H1 (cell line): ENCODE data around the gene NAT10. TPM values are rescaled to one million over a fixed set of nuclear protein-coding genes. Genes with fewer than 3 reads are reported as not detected.

Experiments
- CTCF ChIA-PET: fragments of 300-600 bp; sonication (Branson Sonifier 250); formaldehyde crosslinking; loops from one replicate; lab custom pipeline; 2021; ENCODE audit not compliant: partially characterized antibody; lab: Charles Lee
- POLR2A ChIA-PET: fragments of 300-600 bp; sonication (Branson Sonifier 250); formaldehyde crosslinking; loops from one replicate; lab custom pipeline; 2021; ENCODE audit warnings: inconsistent platforms; ENCODE audit not compliant: partially characterized antibody; lab: Charles Lee
- DNase-seq, 2 experiments: peaks; one replicate each; pipeline versions ENCODE4 v3.0.0 to v3.0.0-alpha.2; 2010 to 2022; ENCODE audit warnings: low spot score in 2 of 2, low read depth in 1 of 2, mixed read lengths in 1 of 2
- FAIRE-seq: peaks from 2 replicates; lab custom pipeline; 2011; peaks lifted over from hg19 to GRCh38; lab: Jason Lieb, UNC
- H2AFZ ChIP-seq: 2 replicates; pipeline ENCODE4 v1.8.1; 2012; ENCODE audit warnings: low read length, inconsistent platforms
- H2AK5ac ChIP-seq: 2 replicates; pipeline ENCODE4 v1.6.1; 2013; ENCODE audit warnings: low read depth, low read length
- H2BK120ac ChIP-seq: replicated peaks from 2 replicates; pipeline ENCODE3; 2013; ENCODE audit warnings: low read depth, low read length, inconsistent platforms
- H2BK12ac ChIP-seq: 2 replicates; pipeline ENCODE4 v1.6.1; 2013; ENCODE audit warnings: low read depth, low read length
- H2BK15ac ChIP-seq: 2 replicates; pipeline ENCODE4 v1.6.1; 2013; ENCODE audit warnings: low read length
- H2BK20ac ChIP-seq: 2 replicates; pipeline ENCODE4 v1.6.1; 2013; ENCODE audit warnings: low read length
- H2BK5ac ChIP-seq: 2 replicates; pipeline ENCODE4 v1.6.1; 2013; ENCODE audit warnings: low read depth, low read length
- H3K14ac ChIP-seq: 2 replicates; pipeline ENCODE4 v1.6.1; 2013; ENCODE audit warnings: inconsistent platforms; ENCODE audit not compliant: insufficient read length
- H3K18ac ChIP-seq: 2 replicates; pipeline ENCODE4 v1.6.1; 2013; ENCODE audit warnings: low read length; ENCODE audit errors: extremely low read depth
- H3K23ac ChIP-seq: 2 replicates; pipeline ENCODE4 v1.6.1; 2013; ENCODE audit warnings: inconsistent platforms; ENCODE audit not compliant: insufficient read length
- H3K23me2 ChIP-seq: 2 replicates; pipeline ENCODE4 v1.6.1; 2013; ENCODE audit warnings: low read depth, low read length
- H3K27ac ChIP-seq: 2 replicates; pipeline ENCODE4 v1.6.1; 2011; ENCODE audit warnings: low read depth, low read length, inconsistent platforms
- H3K27me3 ChIP-seq, 4 experiments: replicated peaks in 1 of 4; 1 replicate in 1 of 4; 2 replicates in 3 of 4; pipeline versions ENCODE4 v1.6.1 to v1.8.1; 2011 to 2013; ENCODE audit warnings: low read length in 3 of 4, mild to moderate bottlenecking in 3 of 4, inconsistent platforms in 2 of 4, mixed read lengths in 2 of 4, moderate library complexity in 1 of 4; ENCODE audit not compliant: control insufficient read depth in 3 of 4, insufficient read depth in 3 of 4; ENCODE audit errors: extremely low read depth in 1 of 4
- H3K36me3 ChIP-seq, 4 experiments: 2 replicates each; pipeline versions ENCODE4 v1.6.1 to v1.8.1; 2011 to 2013; ENCODE audit warnings: mild to moderate bottlenecking in 4 of 4, low read length in 3 of 4, moderate library complexity in 2 of 4, control low read depth in 1 of 4, inconsistent platforms in 1 of 4; ENCODE audit not compliant: insufficient read depth in 4 of 4, control insufficient read depth in 2 of 4
- H3K4ac ChIP-seq: replicated peaks from 2 replicates; pipeline ENCODE3; 2013; ENCODE audit warnings: low read length, low read depth, mixed read lengths, inconsistent platforms; ENCODE audit not compliant: insufficient read length
- H3K4me1 ChIP-seq, 4 experiments: replicated peaks in 1 of 4; 1 replicate in 1 of 4; 2 replicates in 3 of 4; pipeline versions ENCODE4 v1.6.1 to v1.8.1; 2011 to 2013; ENCODE audit warnings: low read length in 3 of 4, inconsistent platforms in 2 of 4, mixed read lengths in 1 of 4; ENCODE audit not compliant: insufficient read depth in 4 of 4, control insufficient read depth in 3 of 4
- H3K4me2 ChIP-seq, 2 experiments: 2 replicates each; pipeline versions ENCODE4 v1.6.1 to v1.8.1; 2011 to 2013; ENCODE audit warnings: low read depth in 2 of 2, low read length in 2 of 2, control low read depth in 1 of 2, inconsistent platforms in 1 of 2, mild to moderate bottlenecking in 1 of 2; ENCODE audit not compliant: insufficient read depth in 1 of 2
- H3K4me3 ChIP-seq, 4 experiments: fragments of 200-600, 300-600 bp in 1 of 4; sonication (generic), shearing (Covaris generic), sonication (Bioruptor Twin) in 1 of 4; 2 replicates each; pipeline versions ENCODE4 v1.5.1 to v1.8.1; 2011 to 2016; ENCODE audit warnings: low read length in 4 of 4, low read depth in 3 of 4, control low read depth in 2 of 4, inconsistent platforms in 2 of 4, mild to moderate bottlenecking in 2 of 4, mixed read lengths in 1 of 4, moderate library complexity in 1 of 4; ENCODE audit not compliant: insufficient read depth in 2 of 4; ENCODE audit errors: extremely low read depth in 1 of 4
- H3K56ac ChIP-seq: replicated peaks from 2 replicates; pipeline ENCODE3; 2013; ENCODE audit warnings: low read depth, mild to moderate bottlenecking, mixed read lengths, low read length, inconsistent platforms; ENCODE audit not compliant: insufficient read length
- H3K79me1 ChIP-seq: 2 replicates; pipeline ENCODE4 v1.6.1; 2013; ENCODE audit warnings: low read depth, low read length, control low read depth
- H3K79me2 ChIP-seq, 2 experiments: 2 replicates each; pipeline versions ENCODE4 v1.6.1 to v1.8.1; 2012 to 2013; ENCODE audit warnings: low read length in 2 of 2, mild to moderate bottlenecking in 2 of 2, inconsistent platforms in 1 of 2; ENCODE audit not compliant: insufficient read depth in 2 of 2, control insufficient read depth in 1 of 2
- H3K9ac ChIP-seq, 4 experiments: replicated peaks in 1 of 4; 1 replicate in 1 of 4; 2 replicates in 3 of 4; pipeline versions ENCODE4 v1.6.1 to v1.8.1; 2011 to 2013; ENCODE audit warnings: low read depth in 3 of 4, low read length in 3 of 4, control low read depth in 2 of 4, mild to moderate bottlenecking in 2 of 4, moderate library complexity in 2 of 4, inconsistent platforms in 1 of 4; ENCODE audit errors: extremely low read depth in 1 of 4
- H3K9me3 ChIP-seq, 2 experiments: 2 replicates each; pipeline versions ENCODE4 v1.6.1 to v1.8.1; 2012 to 2013; ENCODE audit warnings: mild to moderate bottlenecking in 2 of 2, moderate library complexity in 2 of 2, control low read depth in 1 of 2, inconsistent platforms in 1 of 2, low read depth in 1 of 2, low read length in 1 of 2, mixed read lengths in 1 of 2; ENCODE audit not compliant: insufficient read depth in 2 of 2
- H4K20me1 ChIP-seq, 2 experiments: replicated peaks in 1 of 2; 2 replicates each; pipeline versions ENCODE3 to v1.8.1; 2011 to 2013; ENCODE audit warnings: inconsistent platforms in 2 of 2, low read length in 2 of 2, mild to moderate bottlenecking in 1 of 2; ENCODE audit not compliant: insufficient read depth in 2 of 2, control insufficient read depth in 1 of 2
- H4K5ac ChIP-seq: 2 replicates; pipeline ENCODE4 v1.6.1; 2013; ENCODE audit warnings: low read length, low read depth, mixed read lengths, inconsistent platforms; ENCODE audit not compliant: insufficient read length
- H4K8ac ChIP-seq: 2 replicates; pipeline ENCODE4 v1.8.0; 2013; ENCODE audit warnings: mild to moderate bottlenecking, moderate library complexity, low read length, inconsistent platforms; ENCODE audit not compliant: insufficient read depth; ENCODE audit errors: extremely low read depth
- H4K91ac ChIP-seq: replicated peaks from 2 replicates; pipeline ENCODE3; 2013; ENCODE audit warnings: low read length, mixed read lengths, inconsistent platforms; ENCODE audit not compliant: insufficient read length
- ASH2L ChIP-seq: fragments of 200-600, 300-600 bp; sonication (generic); IDR thresholded peaks from one replicate; pipeline ENCODE4 v1.7.1; 2017; ENCODE audit warnings: low read length
- ATF2 ChIP-seq: IDR thresholded peaks from 2 replicates; pipeline ENCODE4 v1.6.1; 2012; ENCODE audit warnings: low read length, inconsistent platforms
- BCL11A ChIP-seq, 2 experiments: IDR thresholded peaks; one replicate each; pipeline ENCODE4 v1.6.1; 2011; ENCODE audit warnings: low read depth in 2 of 2, low read length in 2 of 2, mild to moderate bottlenecking in 2 of 2
- BRCA1 ChIP-seq: IDR thresholded peaks from 2 replicates; pipeline ENCODE4 v1.6.1; 2012; ENCODE audit warnings: low read depth, low read length, improper control_type of control experiment
- CHD1 ChIP-seq: IDR thresholded peaks from 2 replicates; pipeline ENCODE4 v1.6.1; 2012; ENCODE audit warnings: low read depth, low read length, improper control_type of control experiment
- KDM1A ChIP-seq: fragments of 200-600, 300-600 bp; sonication (generic); IDR thresholded peaks from 2 replicates; pipeline ENCODE4 v1.7.1; 2016; ENCODE audit warnings: mild to moderate bottlenecking, low read length, borderline replicate concordance
- RAD21 ChIP-seq, 2 experiments: IDR thresholded peaks in 1 of 2; conservative IDR thresholded peaks in 1 of 2; 2 replicates each; pipeline ENCODE4 v1.6.1; 2011; ENCODE audit warnings: low read depth in 2 of 2, low read length in 2 of 2, improper control_type of control experiment in 1 of 2, inconsistent platforms in 1 of 2, mild to moderate bottlenecking in 1 of 2, moderate library complexity in 1 of 2
- SIRT6 ChIP-seq: IDR thresholded peaks from one replicate; pipeline ENCODE4 v1.7.1; 2012; ENCODE audit warnings: low read length, inconsistent platforms
- SP1 ChIP-seq: IDR thresholded peaks from 2 replicates; pipeline ENCODE4 v1.6.1; 2011; ENCODE audit warnings: low read depth, low read length
- SP2 ChIP-seq: IDR thresholded peaks from 2 replicates; pipeline ENCODE4 v1.6.1; 2012; ENCODE audit warnings: mild to moderate bottlenecking, low read length, inconsistent platforms
- SP4 ChIP-seq: IDR thresholded peaks from 2 replicates; pipeline ENCODE4 v1.6.1; 2012; ENCODE audit warnings: low read length, inconsistent platforms
- TAF7 ChIP-seq: optimal IDR thresholded peaks from 2 replicates; pipeline ENCODE3; 2011; ENCODE audit warnings: low read depth, mild to moderate bottlenecking, inconsistent platforms, low read length, moderate library complexity, borderline replicate concordance
- WGBS, 2 experiments: shearing (Covaris generic) in 1 of 2; methylation state at CpG; one replicate each; pipeline versions ENCODE4 v1.1.6 to v1.1.7; 2013 to 2015; ENCODE audit warnings: low lambda C conversion rate in 2 of 2, mixed read lengths in 2 of 2, inconsistent platforms in 1 of 2, low coverage in 1 of 2, missing lambda C conversion rate in 1 of 2; ENCODE audit not compliant: insufficient replicate concordance in 2 of 2, insufficient coverage in 1 of 2, insufficient read length in 1 of 2; ENCODE audit errors: extremely low coverage in 1 of 2, missing lambda C conversion rate in 1 of 2; 5-methylcytosine and 5-hydroxymethylcytosine counted together
- polyA plus RNA-seq, 7 experiments: library from polyadenylated mRNA; depleted of rRNA in 3 of 7; stranded (reverse) in 5 of 7; unstranded in 2 of 7; fragments of >200 nt in 5 of 7; fragments of 200-250 nt in 2 of 7; gene quantifications; 1 replicate in 5 of 7; 2 replicates in 1 of 7; 4 replicates in 1 of 7; pipeline versions ENCODE4 v1.2.1 to v1.2.3, GENCODE V29; 2011 to 2013; ENCODE audit warnings: missing spikeins in 2 of 7, mixed read lengths in 2 of 7
- total RNA-seq: library from RNA; stranded (reverse); fragmentation: NEBNext Ultra II Directional; extraction: Animal tissue kit (Norgen Biotek cat#: 25700); gene quantifications from 2 replicates; pipeline ENCODE4 v1.2.1, GENCODE V29; 2021

NAT10 gene
- total and polyA plus RNA-seq, 2 of the 8 experiments (the other 6 are each of a cell fraction or from before 2014, with no cell fraction given): 66.3 to 89.6 TPM

GRCh38 chr11:34179026-34179675 is 73.7 kb downstream of the NAT10 start:
- no peak overlapping the region for H2BK20ac ChIP-seq
- FAIRE-seq (no peak), DNase-seq (no peak)
- H3K9ac ChIP-seq: no peak overlapping the region
- WGBS, 2 experiments: 90% methylated on average over 9 of the region's 9 CpGs; no CpG with 5 or more reads in 1 of the 2 experiments
- H3K23me2 ChIP-seq: no peaks in the 10 kb centered on the region
- CTCF ChIA-PET: interaction anchor here (0.6 to 5.4 kb wide), 17 partner anchors 7 to 313 kb away, joined by 3 to 92 read pairs (median 4); partner anchors contain the start of gene ABTB2
- no peak overlapping the region for H2AFZ ChIP-seq
- peaks cover 0 to 4% (median 0%) of the 10 kb centered on the region in 4 experiments; a peak in 3 of 7 replicates for H3K4me1 ChIP-seq
- no peak overlapping the region for H2BK120ac ChIP-seq
- no peaks in the 10 kb centered on the region for H4K20me1 ChIP-seq
- no peak overlapping the region for H3K18ac ChIP-seq
- H3K27ac ChIP-seq: no peak overlapping the region
- no peak overlapping the region for H4K91ac ChIP-seq
- no peak overlapping the region; the same call in 1 of the 2 replicates for H4K8ac ChIP-seq
- H3K9me3 ChIP-seq: no peaks in the 10 kb centered on the region
- H3K36me3 ChIP-seq: no peaks in the 10 kb centered on the region; a peak in 2 of 8 replicates
- no peak overlapping the region for H4K5ac ChIP-seq
- H3K27me3 ChIP-seq: no peaks in the 10 kb centered on the region
- no peak overlapping the region for H3K56ac ChIP-seq
- H3K4me3 ChIP-seq: no peak overlapping the region
- no peaks in the 10 kb centered on the region for H3K79me1 ChIP-seq
- no peak overlapping the region for H2BK12ac ChIP-seq
- H2AK5ac ChIP-seq: no peak overlapping the region
- H2BK15ac ChIP-seq: no peak overlapping the region
- no peaks in the 10 kb centered on the region for H3K79me2 ChIP-seq
- no peak overlapping the region for H3K14ac ChIP-seq
- H3K23ac ChIP-seq: no peak overlapping the region
- no peak overlapping the region for H2BK5ac ChIP-seq
- no peak overlapping the region for H3K4ac ChIP-seq
- POLR2A ChIA-PET: interaction anchor here (0.6 to 1.0 kb wide), 2 partner anchors 29 to 172 kb away, joined by 3 read pairs; no protein-coding TSS in a partner anchor
- no peak overlapping the region for H3K4me2 ChIP-seq
- TF ChIP-seq BRCA1 (no peak), KDM1A (no peak), ATF2 (no peak), SP1 (no peak), SP2 (no peak), RAD21 (IDR thresholded peaks at IDR 0.05 in 1 of 2, conservative IDR thresholded peaks at IDR 0.05 in 1 of 2; ENCODE audit: low read depth in 2 of 2, low read length in 2 of 2) (no peak), CHD1 (no peak), ASH2L (no peak), TAF7 (no peak), SP4 (no peak), BCL11A (IDR thresholded peaks at IDR 0.05; ENCODE audit: low read depth in 2 of 2, low read length in 2 of 2) (no peak), SIRT6 (no peak)
